Breast epithelium (tissue), 3 donors: ENCODE results near the gene RALGDS.

ENCODE experiments used
- CTCF ChIP-seq, 3 donors: fragments of 450-650 bp; IDR thresholded peaks; one replicate each; pipeline ENCODE4 v1.5.1; 2016 to 2017; ENCODE audit warnings: antibody characterized with exemption in 3 of 3, mild to moderate bottlenecking in 3 of 3, moderate library complexity in 3 of 3
- POLR2A ChIP-seq: fragments of 450-650 bp; IDR thresholded peaks from one replicate; pipeline ENCODE4 v1.6.1; 2016; ENCODE audit warnings: antibody characterized with exemption, mild to moderate bottlenecking, moderate library complexity
- POLR2AphosphoS5 ChIP-seq, 3 donors: sonication (generic); formaldehyde crosslinking; IDR thresholded peaks; one replicate each; pipeline ENCODE4 v1.6.1; 2017; ENCODE audit warnings: antibody characterized with exemption in 3 of 3

GRCh38 chr9:133106511-133107244 is 14.4 kb downstream of the RALGDS start:
- no peak for TF ChIP-seq CTCF (IDR thresholded peaks at IDR 0.05)
- no peak for TF ChIP-seq POLR2AphosphoS5 (IDR thresholded peaks at IDR 0.05)
- no peak for TF ChIP-seq POLR2A
